ENCODE data around the gene RIPK1. TPM values are rescaled to one million over a fixed set of nuclear protein-coding genes. Genes with fewer than 3 reads are reported as not detected.

RIPK1 gene
- total and polyA plus RNA-seq, 9 of the 15 experiments (the other 6 are each of a cell fraction or from before 2014, with no cell fraction given) = 3.8 to 24.9 (median 17.7) TPM

- TF ChIP-seq CHD7 (IDR thresholded peaks at IDR 0.05; ENCODE audit: low read depth, low read length) (no peak), KLF16 (IDR thresholded peaks at IDR 0.05) (no peak)
These were observed 26.7 kb upstream of the RIPK1 start (continued) for GRCh38 chr6:3041606-3042005.
